Cerebellar cortex (tissue), 1 donor: ENCODE data around the gene C2CD2.
A peak's percentile ranks its signal among the peaks of the same experiment; 100 is the strongest.
"Not testable (repeated sequence)": the region's sequence is repeated elsewhere in the genome, so short reads cannot be mapped to it uniquely, and the experiment has no call there.

Source experiments
- DNase-seq: peaks from one replicate; pipeline ENCODE4 v3.0.0-alpha.2; 2015; ENCODE audit warnings: low spot score

Gene C2CD2

GRCh38 chr21:41975391-41976272 lies 21.8 kb upstream of the C2CD2 start:
- DNase-seq: no peak

DNA sequence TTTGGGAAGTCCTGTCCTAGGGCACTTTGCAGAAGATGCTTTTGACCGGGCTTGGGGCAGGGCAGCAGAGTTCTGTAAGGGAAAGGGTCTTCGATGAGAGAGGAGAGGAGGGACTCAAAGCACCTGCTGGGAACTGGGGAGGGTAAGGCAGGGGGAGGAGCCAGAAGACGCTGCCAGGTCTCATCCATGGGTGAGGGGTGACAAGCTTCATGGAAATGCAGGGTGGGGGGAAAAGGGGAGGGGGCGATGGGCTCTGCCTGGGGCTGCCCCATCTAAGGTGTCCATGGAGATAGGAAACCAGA lies 20.9 kb upstream of the C2CD2 start:
- DNase-seq: no peak

GRCh38 chr21:41973861-41974751 lies 20.3 kb upstream of the C2CD2 start:
- peak; percentile 29 for DNase-seq

GRCh38 chr21:41973427-41973831 lies 19.6 kb upstream of the C2CD2 start:
- DNase-seq: no peak

DNA sequence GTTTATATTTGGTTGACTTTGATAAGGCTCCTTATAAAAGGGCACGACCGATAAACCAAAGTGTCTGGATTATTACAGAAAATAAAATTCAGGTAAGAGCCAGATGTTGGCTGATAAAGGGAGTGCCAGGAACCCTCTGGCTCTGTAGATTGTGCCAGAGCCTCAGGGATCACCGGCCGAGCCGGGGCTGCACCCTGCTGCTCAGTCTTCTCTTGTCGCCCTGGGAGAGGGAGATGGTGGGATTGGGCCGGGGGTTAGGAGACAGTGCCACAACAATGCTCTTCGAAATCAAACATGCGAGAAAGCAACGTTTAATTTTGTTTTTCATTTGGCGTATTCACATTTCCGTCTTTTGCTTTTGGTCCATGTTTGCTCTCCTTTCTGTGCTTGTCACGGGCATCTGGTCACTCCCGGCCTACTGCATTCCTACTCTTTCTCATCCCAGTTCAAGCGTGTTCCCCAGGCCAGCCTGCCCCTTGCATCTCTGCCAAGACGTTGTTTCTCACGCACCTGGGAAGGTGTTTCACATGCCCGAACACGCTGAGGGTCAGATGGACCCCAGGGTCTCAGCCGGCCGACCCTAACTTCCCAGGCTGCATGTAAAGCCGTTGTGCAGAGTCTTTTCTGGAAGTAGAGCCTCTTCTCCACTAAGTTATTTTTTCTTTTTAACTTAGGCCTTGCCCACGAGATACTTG lies 18.8 kb upstream of the C2CD2 start:
- DNase-seq: no peak

DNA sequence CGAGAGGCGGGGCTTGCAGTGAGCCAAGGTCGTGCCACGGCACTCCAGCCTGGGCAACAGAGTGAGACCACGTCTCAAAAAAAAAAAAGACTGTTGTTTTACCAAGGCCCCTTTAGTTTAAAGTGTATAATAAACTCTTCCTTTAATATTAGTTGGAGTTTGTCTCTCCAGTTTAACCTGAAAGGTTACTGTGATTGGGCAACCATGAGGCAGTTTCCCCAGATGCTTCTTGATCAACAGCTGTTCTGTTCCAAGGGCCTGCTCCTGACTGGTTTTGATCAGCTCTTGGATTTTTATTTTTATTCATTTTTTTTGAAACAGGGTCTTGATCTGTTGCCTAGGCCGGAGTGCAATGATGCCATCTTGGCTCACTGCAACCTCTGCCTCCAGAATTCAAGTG lies 18.1 kb upstream of the C2CD2 start:
- DNase-seq: no peak

GRCh38 chr21:41970751-41971653 lies 17.2 kb upstream of the C2CD2 start:
- DNase-seq: no peak

DNA sequence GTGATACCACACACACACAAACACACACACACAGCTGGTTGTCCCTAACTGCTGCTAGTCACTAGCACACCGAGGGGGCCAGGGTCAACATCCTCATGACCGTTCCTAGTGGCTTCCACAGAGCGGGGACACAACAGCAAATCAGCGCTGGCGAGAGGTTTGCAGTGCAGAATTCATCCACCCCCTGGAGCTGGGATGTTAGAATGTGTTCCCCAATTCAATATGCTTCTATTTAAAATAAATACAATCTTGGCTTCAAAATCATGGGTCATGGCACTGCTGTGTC lies 16.2 kb upstream of the C2CD2 start:
- no peak for DNase-seq

- no peak for DNase-seq
Measured at GRCh38 chr21:41967708-41968107, 13.9 kb upstream of the C2CD2 start.

DNA sequence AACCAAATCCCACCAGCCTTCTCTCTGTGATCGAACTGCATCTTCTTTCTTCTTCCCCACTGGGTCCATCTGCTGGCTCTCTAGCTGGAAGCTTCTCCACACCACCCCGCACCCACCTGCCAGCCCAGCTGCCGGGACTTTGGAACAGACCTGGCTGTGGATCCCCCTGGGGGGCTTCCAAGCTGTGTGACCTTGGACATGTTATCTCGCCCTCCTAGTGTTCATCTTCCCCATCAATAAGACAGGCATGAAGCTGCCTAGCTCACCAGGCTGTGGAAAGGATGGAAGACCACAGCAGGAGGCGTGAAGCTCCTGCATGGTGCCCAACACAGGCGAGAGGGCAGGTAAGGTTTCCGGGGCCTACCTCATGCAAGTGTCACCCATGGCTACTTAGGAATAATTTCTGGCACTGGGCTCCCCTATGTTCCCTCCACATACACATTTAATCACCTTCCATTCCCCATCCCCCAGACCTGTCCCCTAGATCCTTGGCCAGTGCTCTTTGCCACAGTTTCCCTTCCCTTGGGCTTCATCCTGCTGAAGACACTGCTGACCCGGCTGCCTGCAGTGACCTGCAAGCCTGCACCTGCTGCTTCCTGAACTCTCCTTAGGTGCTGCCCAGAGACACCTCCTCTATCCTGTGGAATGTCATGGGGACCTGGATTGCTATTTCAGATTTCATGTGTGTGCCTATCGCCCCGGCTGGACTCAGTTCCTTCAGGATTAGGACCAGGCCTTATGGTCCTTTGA lies 13.2 kb upstream of the C2CD2 start:
- DNase-seq: no peak

DNA sequence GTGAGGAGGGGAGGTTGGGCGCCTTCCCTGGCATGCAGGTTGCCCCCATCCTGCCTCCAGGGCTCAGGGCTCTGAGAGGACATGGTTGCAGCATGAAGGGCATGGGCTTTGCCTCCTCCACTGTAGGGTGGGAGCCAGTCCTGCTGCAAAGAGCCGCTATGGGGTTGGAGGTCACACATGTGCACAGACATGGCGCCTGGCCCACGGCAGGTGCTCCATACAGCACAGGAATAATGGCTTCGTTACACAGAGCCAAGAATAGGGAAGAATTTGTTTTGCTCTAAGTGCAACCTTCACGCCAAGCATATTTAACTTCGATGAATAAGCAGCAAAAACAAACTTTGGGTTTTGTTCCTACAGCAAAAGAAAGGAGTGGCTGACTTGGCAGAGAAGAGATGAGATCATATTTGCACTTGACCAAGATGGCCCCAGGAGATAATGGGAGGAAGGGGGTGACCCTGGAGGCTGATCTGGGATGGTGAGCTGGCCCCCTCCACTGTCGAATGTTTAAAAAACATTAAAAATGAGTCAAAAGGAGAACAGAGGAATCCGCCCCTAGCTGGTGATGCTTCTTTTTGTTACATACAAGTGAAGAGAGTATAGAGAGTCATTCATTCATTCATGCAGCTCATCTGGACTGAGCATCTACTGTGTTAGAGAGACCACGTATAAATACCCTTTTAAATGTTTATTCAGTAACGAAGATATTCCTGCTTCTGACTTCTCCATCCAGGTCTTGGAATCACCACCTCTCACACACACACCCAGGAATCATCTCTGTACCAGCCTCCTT lies 12.4 kb upstream of the C2CD2 start:
- no peak for DNase-seq

DNA sequence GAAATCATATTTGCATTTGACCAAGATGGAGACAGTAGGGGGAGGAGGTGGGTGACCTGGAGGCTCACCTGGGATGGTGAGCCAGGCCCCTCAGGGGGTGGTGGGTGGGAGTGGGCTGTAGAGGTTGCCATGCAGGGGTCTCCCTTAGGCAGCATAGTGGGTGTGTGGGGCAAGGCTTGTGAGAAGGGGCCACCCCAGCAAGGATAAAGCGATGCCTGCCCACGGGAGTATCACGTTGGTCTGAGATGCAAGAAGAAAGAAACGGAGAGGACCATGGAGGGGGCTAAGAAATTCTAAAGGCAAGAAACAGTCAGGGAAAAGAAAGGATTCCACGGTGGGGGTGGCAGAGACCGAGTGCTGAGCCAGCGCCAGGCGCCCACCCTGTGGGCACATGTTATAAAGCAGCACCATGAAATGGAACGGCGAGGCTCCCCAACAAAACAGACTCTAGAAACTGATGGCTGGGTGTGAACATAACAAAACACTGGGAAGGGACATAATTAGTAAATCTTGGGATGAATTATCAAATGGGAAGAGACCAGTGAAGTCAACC lies 11.7 kb upstream of the C2CD2 start:
- DNase-seq: no peak

DNA sequence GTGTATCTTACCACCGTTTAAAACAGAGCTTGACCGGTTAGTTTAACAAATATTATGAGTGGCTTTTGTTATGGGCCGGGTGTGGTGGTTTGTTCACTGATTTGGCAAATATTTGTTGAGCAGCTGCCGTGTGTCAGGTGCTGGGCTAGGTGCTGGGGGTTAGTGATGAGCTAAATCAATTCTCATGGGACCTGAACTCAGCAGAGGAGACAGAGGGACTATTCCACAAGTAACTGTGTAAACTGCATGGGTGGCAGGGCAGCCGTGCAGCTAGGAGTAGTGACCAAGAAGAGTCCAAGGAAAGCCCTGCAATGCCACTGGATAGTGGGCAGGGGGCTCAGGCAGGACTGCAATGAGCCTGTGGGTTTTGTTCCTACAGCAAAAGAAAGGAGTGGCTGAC lies 11.2 kb upstream of the C2CD2 start:
- DNase-seq: no peak

DNA sequence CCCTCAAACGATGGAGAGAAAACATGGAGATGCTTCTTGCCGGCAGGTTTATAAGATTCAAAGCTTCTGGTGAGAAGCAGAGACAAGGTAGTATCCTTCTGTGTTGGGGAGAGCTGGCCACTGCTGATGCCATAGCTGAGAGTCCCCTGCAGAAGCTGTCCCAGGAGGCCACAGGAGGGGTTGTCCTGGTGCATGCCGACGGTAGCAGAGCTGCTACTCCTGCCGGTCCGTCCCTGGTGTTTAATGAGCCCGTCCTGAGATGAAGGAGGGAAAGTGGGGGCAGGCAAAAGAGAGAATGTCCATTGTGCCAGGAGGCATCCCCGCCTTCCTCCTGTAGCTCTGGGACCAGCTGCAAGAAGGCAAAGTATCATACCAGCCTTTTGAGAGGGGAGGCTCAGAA lies 10.4 kb upstream of the C2CD2 start:
- no peak for DNase-seq

- DNase-seq: no peak
Measured at GRCh38 chr21:41962425-41962966, 8.7 kb upstream of the C2CD2 start.

GRCh38 chr21:41961753-41962152 lies 7.9 kb upstream of the C2CD2 start:
- DNase-seq: no peak

DNA sequence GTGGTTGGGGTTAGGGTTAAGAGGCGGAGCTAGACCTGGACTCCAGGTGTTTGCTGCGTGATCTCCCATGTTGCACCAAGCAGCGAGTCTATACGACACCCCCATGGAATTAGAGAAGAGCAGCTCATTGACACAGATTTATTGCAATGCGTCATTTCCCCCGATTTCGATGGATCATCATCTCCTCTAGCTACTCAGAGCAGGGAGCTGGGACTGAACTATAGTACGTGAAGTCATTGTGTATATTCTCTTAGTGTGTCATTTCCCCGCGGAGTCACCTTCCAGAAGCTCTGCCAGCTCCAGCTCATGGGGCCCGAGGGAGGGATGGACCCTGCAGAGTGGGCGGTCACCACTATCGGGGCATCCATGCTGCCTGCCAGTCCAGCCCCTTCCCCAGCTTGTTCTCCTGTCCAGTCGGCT lies 7.5 kb upstream of the C2CD2 start:
- DNase-seq: no peak

DNA sequence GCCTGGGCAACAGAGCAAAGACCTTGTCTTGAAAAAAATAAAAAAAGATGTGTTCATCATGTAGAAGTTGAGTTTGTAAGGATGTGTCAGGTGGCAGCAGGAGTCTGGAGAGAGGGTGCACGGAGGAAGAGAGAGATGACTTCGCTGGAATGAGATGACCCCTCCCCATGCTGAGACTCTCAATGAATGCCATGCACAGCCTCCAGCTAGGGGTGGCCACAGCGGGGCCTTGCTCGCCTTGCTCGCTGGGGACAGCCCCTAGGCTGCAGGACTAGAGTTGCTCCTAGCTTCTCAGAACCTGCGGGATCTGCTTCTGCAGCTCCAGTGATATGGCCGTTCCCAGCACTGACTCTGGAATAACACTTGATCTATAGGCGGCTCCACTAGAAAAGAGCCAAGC lies 6.6 kb upstream of the C2CD2 start:
- no peak for DNase-seq

DNA sequence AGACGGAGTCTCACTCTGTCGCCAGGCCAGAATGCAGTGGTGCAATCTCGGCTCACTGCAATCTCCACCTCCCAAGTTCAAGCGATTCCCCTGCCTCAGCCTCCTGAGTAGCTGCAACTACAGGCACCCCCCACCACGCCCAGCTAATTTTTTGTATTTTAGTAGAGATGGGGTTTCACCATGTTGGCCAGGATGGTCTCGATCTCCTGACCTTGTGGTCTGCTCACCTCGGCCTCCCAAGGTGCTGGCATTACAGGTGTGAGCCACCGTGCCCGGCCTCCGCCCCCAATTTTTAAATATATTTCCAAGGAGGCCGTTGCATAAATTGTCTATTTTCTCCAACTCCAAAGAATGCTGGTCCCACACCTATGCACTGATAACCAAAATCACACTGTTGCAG lies 5.9 kb upstream of the C2CD2 start:
- not testable (repeated sequence) for DNase-seq
